HEK293T (cell line): ENCODE measurements around the gene RBM44.

Experiments
- CTCF ChIA-PET: fragments of 350-600 bp; formaldehyde crosslinking; extraction: SDS; loops from one replicate; lab custom pipeline; 2021; ENCODE audit warnings: antibody characterized with exemption, inconsistent platforms; lab: Yijun Ruan, JAX
- POLR2A ChIA-PET: fragments of 350-600 bp; formaldehyde crosslinking; extraction: SDS; loops from one replicate; lab custom pipeline; 2020; ENCODE audit warnings: antibody characterized with exemption, inconsistent platforms; lab: Yijun Ruan, JAX
- DNase-seq: peaks from one replicate; pipeline ENCODE4 v3.0.0; 2012; ENCODE audit warnings: mixed read lengths; ENCODE audit errors: extremely low spot score
- ARNT ChIP-seq: fragments of 450-650 bp; IDR thresholded peaks from 2 replicates; pipeline ENCODE4 v1.6.1; 2017; ENCODE audit warnings: mild to moderate bottlenecking
- BHLHE40 ChIP-seq: fragments of 450-650 bp; IDR thresholded peaks from 2 replicates; pipeline ENCODE4 v1.6.1; 2016; ENCODE audit warnings: mild to moderate bottlenecking, moderate library complexity, borderline replicate concordance
- CTBP1 ChIP-seq: fragments of 450-650 bp; IDR thresholded peaks from 2 replicates; pipeline ENCODE4 v1.6.1; 2016; ENCODE audit warnings: borderline replicate concordance
- ELF4 ChIP-seq: fragments of 450-650 bp; IDR thresholded peaks from 2 replicates; pipeline ENCODE4 v1.6.1; 2017; ENCODE audit warnings: antibody characterized with exemption
- FOXA1 ChIP-seq: fragments of 450-650 bp; IDR thresholded peaks from 2 replicates; pipeline ENCODE4 v1.6.1; 2016; ENCODE audit warnings: mild to moderate bottlenecking
- FOXK2 ChIP-seq: fragments of 450-650 bp; IDR thresholded peaks from 2 replicates; pipeline ENCODE4 v1.6.1; 2016; ENCODE audit warnings: mild to moderate bottlenecking
- FOXM1 ChIP-seq: fragments of 450-650 bp; IDR thresholded peaks from 2 replicates; pipeline ENCODE4 v1.6.1; 2017; ENCODE audit warnings: mild to moderate bottlenecking, borderline replicate concordance
- HDGF ChIP-seq: fragments of 450-650 bp; IDR thresholded peaks from 2 replicates; pipeline ENCODE4 v1.6.1; 2017; ENCODE audit warnings: antibody characterized with exemption, borderline replicate concordance
- L3MBTL2 ChIP-seq: fragments of 450-650 bp; conservative IDR thresholded peaks from 2 replicates; pipeline ENCODE4 v1.6.1; 2016; ENCODE audit warnings: mild to moderate bottlenecking
- LEF1 ChIP-seq: fragments of 450-650 bp; IDR thresholded peaks from 2 replicates; pipeline ENCODE4 v1.6.1; 2017; ENCODE audit warnings: mild to moderate bottlenecking, borderline replicate concordance
- NFRKB ChIP-seq: fragments of 450-650 bp; IDR thresholded peaks from 2 replicates; pipeline ENCODE4 v1.6.1; 2016; ENCODE audit warnings: mild to moderate bottlenecking, moderate library complexity
- SP1 ChIP-seq: fragments of 450-650 bp; IDR thresholded peaks from 2 replicates; pipeline ENCODE4 v1.6.1; 2017
- SUZ12 ChIP-seq: fragments of 450-650 bp; IDR thresholded peaks from 2 replicates; pipeline ENCODE4 v1.6.1; 2016; ENCODE audit warnings: mild to moderate bottlenecking
- TARDBP ChIP-seq: fragments of 450-650 bp; IDR thresholded peaks from 2 replicates; pipeline ENCODE4 v1.6.1; 2016
- ZNF384 ChIP-seq: fragments of 450-650 bp; IDR thresholded peaks from 2 replicates; pipeline ENCODE4 v1.6.1; 2016
- TF ChIP-seq, protein P1 (sequence below): fragments of 450-650 bp; IDR thresholded peaks from 2 replicates; pipeline ENCODE4 v1.6.1; 2016

The RBM44 gene

DNA sequence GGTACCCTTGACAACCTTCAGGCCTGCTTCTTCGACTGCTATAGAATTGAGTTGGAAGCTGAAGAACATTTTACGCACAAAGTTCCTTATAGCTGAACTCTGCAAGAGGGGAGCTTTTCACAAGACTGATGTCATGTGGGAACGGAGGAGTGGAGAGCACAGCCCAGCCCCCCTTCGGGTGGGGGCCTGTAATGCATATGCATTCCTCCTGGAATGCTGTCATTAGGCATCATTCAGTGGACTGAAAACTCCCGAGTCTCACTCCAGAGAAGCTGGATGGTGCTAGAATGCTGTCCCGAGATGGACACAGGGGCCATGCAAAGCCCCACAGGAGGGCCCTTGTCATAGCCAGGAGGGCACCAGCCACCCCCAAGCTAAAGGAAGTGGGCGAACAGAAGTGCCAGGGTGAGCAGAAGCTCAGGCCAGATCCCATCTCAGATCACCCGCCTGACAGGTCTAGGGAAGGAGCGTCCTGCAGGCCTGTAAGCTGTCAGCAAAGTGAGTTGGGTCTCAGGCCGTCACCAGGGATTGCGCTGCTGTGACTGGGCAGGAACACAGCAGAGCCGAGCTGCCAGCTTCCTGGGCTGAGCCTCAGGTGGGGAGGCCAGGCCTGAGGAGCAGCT lies 43.8 kb upstream of the RBM44 start:
- ChIA-PET CTCF (interaction anchor here (1.0 to 1.5 kb wide), 2 partner anchors 9 to 20 kb away, joined by 4 to 8 read pairs; no protein-coding TSS in a partner anchor), POLR2A (no interaction called here)
- DNase-seq: no peak
- TF ChIP-seq SUZ12: no peak
- no peak for TF ChIP-seq SP1
- TF ChIP-seq TARDBP: no peak
- TF ChIP-seq ZNF384: no peak
- TF ChIP-seq L3MBTL2: no peak
- TF ChIP-seq, protein P1, sequence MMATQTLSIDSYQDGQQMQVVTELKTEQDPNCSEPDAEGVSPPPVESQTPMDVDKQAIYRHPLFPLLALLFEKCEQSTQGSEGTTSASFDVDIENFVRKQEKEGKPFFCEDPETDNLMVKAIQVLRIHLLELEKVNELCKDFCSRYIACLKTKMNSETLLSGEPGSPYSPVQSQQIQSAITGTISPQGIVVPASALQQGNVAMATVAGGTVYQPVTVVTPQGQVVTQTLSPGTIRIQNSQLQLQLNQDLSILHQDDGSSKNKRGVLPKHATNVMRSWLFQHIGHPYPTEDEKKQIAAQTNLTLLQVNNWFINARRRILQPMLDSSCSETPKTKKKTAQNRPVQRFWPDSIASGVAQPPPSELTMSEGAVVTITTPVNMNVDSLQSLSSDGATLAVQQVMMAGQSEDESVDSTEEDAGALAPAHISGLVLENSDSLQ: no peak
- no peak for TF ChIP-seq HDGF
- no peak for TF ChIP-seq NFRKB
- no peak for TF ChIP-seq FOXM1
- no peak for TF ChIP-seq ARNT
- TF ChIP-seq LEF1: no peak
- TF ChIP-seq BHLHE40: no peak

DNA sequence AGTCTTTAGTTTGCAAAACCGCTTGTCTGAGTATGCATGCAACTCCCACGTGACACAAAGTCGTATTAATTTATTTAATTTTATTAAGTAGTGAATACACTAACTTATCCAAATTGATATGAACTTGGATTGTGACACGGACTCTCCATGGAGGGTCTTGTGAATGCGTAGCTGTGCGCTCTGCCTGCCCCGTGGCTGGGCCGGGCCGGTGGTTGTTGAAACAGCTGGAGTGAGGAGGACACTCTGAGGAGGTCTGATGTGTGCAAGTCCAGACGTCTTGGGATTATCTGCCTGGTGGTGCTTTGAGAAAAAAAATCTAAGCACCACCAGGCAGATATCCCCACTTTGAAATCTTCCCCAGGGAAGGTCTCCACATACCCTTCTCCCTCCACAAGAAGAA lies 41.0 kb upstream of the RBM44 start:
- TF ChIP-seq ARNT (no peak), SUZ12 (no peak), ELF4 (no peak), NFRKB (no peak), CTBP1 (no peak), L3MBTL2 (no peak), BHLHE40 (no peak), ZNF384 (no peak), TARDBP (no peak), FOXM1 (no peak), LEF1 (no peak), FOXA1 (no peak), SP1 (no peak), HDGF (no peak), FOXK2 (no peak)
- TF ChIP-seq, protein P1: no peak
- DNase-seq: no peak
- ChIA-PET POLR2A (no interaction called here), CTCF (interaction anchor here (0.5 kb wide), 1 partner anchor 176 kb away, joined by 3 read pairs; no protein-coding TSS in a partner anchor)

DNA sequence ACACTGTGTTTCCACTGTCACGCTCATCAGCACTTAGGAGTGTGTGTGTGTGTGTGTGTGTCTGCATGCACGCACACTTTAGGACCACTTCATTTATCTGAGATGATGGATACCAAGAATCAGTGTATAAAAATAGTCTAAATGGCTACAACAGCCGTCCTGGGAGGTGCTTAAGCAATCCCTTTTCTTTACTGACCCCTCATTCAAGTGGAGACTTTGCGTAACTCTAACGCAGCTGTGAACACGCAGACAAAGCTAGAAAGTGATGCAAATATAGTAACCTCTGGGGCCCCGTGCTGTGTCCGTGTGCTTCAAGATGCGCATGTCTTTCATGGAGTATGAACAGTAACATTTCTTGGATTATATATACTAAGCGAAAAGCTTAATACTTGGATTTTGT lies 40.4 kb upstream of the RBM44 start:
- CTCF ChIA-PET: no interaction called here
- no peak for TF ChIP-seq FOXM1
- TF ChIP-seq, protein P1: no peak
- no peak for TF ChIP-seq L3MBTL2
- no peak for TF ChIP-seq ARNT
- TF ChIP-seq FOXK2: no peak
- TF ChIP-seq SP1: no peak
- TF ChIP-seq HDGF: no peak
- TF ChIP-seq FOXA1: no peak
- TF ChIP-seq TARDBP: no peak
- no peak for TF ChIP-seq ZNF384
- no peak for TF ChIP-seq BHLHE40
- no peak for TF ChIP-seq ELF4
- TF ChIP-seq SUZ12: no peak
- TF ChIP-seq LEF1: no peak
- TF ChIP-seq NFRKB: no peak
- POLR2A ChIA-PET: no interaction called here
- DNase-seq: no peak

DNA sequence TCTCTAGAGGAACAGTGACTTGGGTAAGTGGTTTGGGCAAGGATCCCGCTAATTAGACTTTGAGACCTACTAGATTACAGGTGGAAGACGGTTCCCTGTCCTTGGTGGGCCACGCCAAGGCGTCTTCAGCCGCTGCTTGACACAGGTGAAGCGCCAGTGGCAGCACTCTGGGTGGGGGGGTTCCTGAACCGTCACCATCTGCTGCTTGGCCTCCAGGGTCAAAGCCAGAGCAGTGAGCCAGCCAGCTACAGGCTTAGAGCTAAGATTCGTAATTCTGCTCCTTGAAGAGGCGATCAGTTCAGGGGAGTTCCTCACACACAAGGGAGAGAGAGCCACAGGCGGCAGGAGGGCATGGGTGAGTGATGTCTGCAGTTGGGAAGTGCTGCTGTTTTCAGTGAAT lies 39.4 kb upstream of the RBM44 start:
- CTCF ChIA-PET: no interaction called here

More for the DNA sequence above, 39.4 kb upstream of the RBM44 start:
- POLR2A ChIA-PET: no interaction called here
- no peak for TF ChIP-seq HDGF
- no peak for TF ChIP-seq NFRKB
- TF ChIP-seq SUZ12: no peak
- no peak for TF ChIP-seq CTBP1
- no peak for TF ChIP-seq TARDBP
- no peak for TF ChIP-seq FOXK2
- TF ChIP-seq FOXM1: no peak
- no peak for TF ChIP-seq L3MBTL2
- TF ChIP-seq FOXA1: no peak
- no peak for TF ChIP-seq ARNT
- TF ChIP-seq, protein P1: no peak
- TF ChIP-seq ELF4: no peak
- TF ChIP-seq BHLHE40: no peak
- no peak for TF ChIP-seq ZNF384
- DNase-seq: no peak
